ENCODE results near the gene XRCC6.

Gene XRCC6

GRCh38 chr22:41688365-41689211 is 67.5 kb downstream of the XRCC6 start, which contains the start of gene SNU13:
TSS of gene SNU13 (minus strand) at chr22:41688867. CDS start at chr22:41688796, 71 bp downstream.
- Histone ChIP-seq H3K4me3 (ENCODE audit: low read length) (peak within 1 kb of the TSS; percentile 90), H3K9ac (ENCODE audit: low read length) (peak within 1 kb of the TSS; percentile 95), H3K4me1 (ENCODE audit: control insufficient read depth, insufficient read depth, low read length) (peaks cover 5% of the 10 kb centered on the region), H3K36me3 (ENCODE audit: control insufficient read depth, insufficient read depth, low read length, severe bottlenecking) (peaks cover 6% of the 10 kb centered on the region), H3K9me3 (ENCODE audit: control insufficient read depth, low read length) (no peaks in the 10 kb centered on the region), H3K27me3 (replicated peaks; ENCODE audit: control insufficient read depth, insufficient read depth, low read length) (no peaks in the 10 kb centered on the region)
- peak; percentile 98 for DNase-seq (ENCODE audit: low read depth)

GRCh38 chr22:41690476-41690875 is 69.4 kb downstream of the XRCC6 start:
- Histone ChIP-seq H3K9me3 (ENCODE audit: control insufficient read depth, low read length) (no peaks in the 10 kb centered on the region), H3K4me3 (ENCODE audit: low read length) (no peak overlapping the region), H3K36me3 (ENCODE audit: control insufficient read depth, insufficient read depth, low read length, severe bottlenecking) (peaks cover 16% of the 10 kb centered on the region), H3K27me3 (replicated peaks; ENCODE audit: control insufficient read depth, insufficient read depth, low read length) (no peaks in the 10 kb centered on the region), H3K4me1 (ENCODE audit: control insufficient read depth, insufficient read depth, low read length) (peaks cover 5% of the 10 kb centered on the region), H3K9ac (ENCODE audit: low read length) (no peak overlapping the region)
- no peak for DNase-seq (ENCODE audit: low read depth)

GRCh38 chr22:41695211-41695610 is 74.1 kb downstream of the XRCC6 start:
- H3K36me3 ChIP-seq (ENCODE audit: control insufficient read depth, insufficient read depth, low read length, severe bottlenecking) = peaks cover 16% of the 10 kb centered on the region
- no peak for DNase-seq (ENCODE audit: low read depth)
- H3K9me3 ChIP-seq (ENCODE audit: control insufficient read depth, low read length) = no peaks in the 10 kb centered on the region
- H3K9ac ChIP-seq (ENCODE audit: low read length) = no peak overlapping the region
- H3K4me3 ChIP-seq (ENCODE audit: low read length) = no peak overlapping the region
- H3K4me1 ChIP-seq (ENCODE audit: control insufficient read depth, insufficient read depth, low read length) = peaks cover 12% of the 10 kb centered on the region
- peaks cover 4% of the 10 kb centered on the region for H3K27me3 ChIP-seq (replicated peaks; ENCODE audit: control insufficient read depth, insufficient read depth, low read length)

GRCh38 chr22:41696703-41697102 is 75.6 kb downstream of the XRCC6 start:
- Histone ChIP-seq H3K9me3 (ENCODE audit: control insufficient read depth, low read length) (no peaks in the 10 kb centered on the region), H3K36me3 (ENCODE audit: control insufficient read depth, insufficient read depth, low read length, severe bottlenecking) (peaks cover 16% of the 10 kb centered on the region), H3K4me3 (ENCODE audit: low read length) (no peak overlapping the region), H3K9ac (ENCODE audit: low read length) (peak overlapping the region; percentile 5), H3K4me1 (ENCODE audit: control insufficient read depth, insufficient read depth, low read length) (peaks cover 12% of the 10 kb centered on the region), H3K27me3 (replicated peaks; ENCODE audit: control insufficient read depth, insufficient read depth, low read length) (peaks cover 5% of the 10 kb centered on the region)
- DNase-seq (ENCODE audit: low read depth) = no peak

GRCh38 chr22:41697126-41697775 is 76.2 kb downstream of the XRCC6 start:
- Histone ChIP-seq H3K36me3 (ENCODE audit: control insufficient read depth, insufficient read depth, low read length, severe bottlenecking) (peaks cover 16% of the 10 kb centered on the region), H3K9me3 (ENCODE audit: control insufficient read depth, low read length) (no peaks in the 10 kb centered on the region), H3K4me1 (ENCODE audit: control insufficient read depth, insufficient read depth, low read length) (peaks cover 12% of the 10 kb centered on the region), H3K27me3 (replicated peaks; ENCODE audit: control insufficient read depth, insufficient read depth, low read length) (peaks cover 5% of the 10 kb centered on the region), H3K4me3 (ENCODE audit: low read length) (peak overlapping the region; percentile 23), H3K9ac (ENCODE audit: low read length) (peak overlapping the region; percentile 5)
- DNase-seq (ENCODE audit: low read depth) = peak; percentile 97

- peaks cover 5% of the 10 kb centered on the region for H3K27me3 ChIP-seq (replicated peaks; ENCODE audit: control insufficient read depth, insufficient read depth, low read length)
- H3K9ac ChIP-seq (ENCODE audit: low read length) = peak within 1 kb of the TSS; percentile 37
- peaks cover 12% of the 10 kb centered on the region for H3K4me1 ChIP-seq (ENCODE audit: control insufficient read depth, insufficient read depth, low read length)
- peaks cover under 1% of the 10 kb centered on the region for H3K36me3 ChIP-seq (ENCODE audit: control insufficient read depth, insufficient read depth, low read length, severe bottlenecking)
- peak; percentile 21 for DNase-seq (ENCODE audit: low read depth)
- no peaks in the 10 kb centered on the region for H3K9me3 ChIP-seq (ENCODE audit: control insufficient read depth, low read length)
- H3K4me3 ChIP-seq (ENCODE audit: low read length) = peak within 1 kb of the TSS; percentile 39
Observed at GRCh38 chr22:41699264-41700107, 78.4 kb downstream of the XRCC6 start, which contains the start of gene MEI1. TSS of gene MEI1 (plus strand) at chr22:41699503. CDS start at chr22:41699539, 36 bp downstream.

- Histone ChIP-seq H3K9ac (ENCODE audit: low read length) (no peak overlapping the region), H3K36me3 (ENCODE audit: control insufficient read depth, insufficient read depth, low read length, severe bottlenecking) (no peaks in the 10 kb centered on the region), H3K4me3 (ENCODE audit: low read length) (no peak overlapping the region), H3K4me1 (ENCODE audit: control insufficient read depth, insufficient read depth, low read length) (peaks cover 12% of the 10 kb centered on the region), H3K27me3 (replicated peaks; ENCODE audit: control insufficient read depth, insufficient read depth, low read length) (peaks cover 5% of the 10 kb centered on the region), H3K9me3 (ENCODE audit: control insufficient read depth, low read length) (no peaks in the 10 kb centered on the region)
- DNase-seq (ENCODE audit: low read depth) = no peak
Observed at GRCh38 chr22:41700108-41700364, 78.9 kb downstream of the XRCC6 start.

GRCh38 chr22:41702763-41703162 is 81.7 kb downstream of the XRCC6 start:
- Histone ChIP-seq H3K9me3 (ENCODE audit: control insufficient read depth, low read length) (no peaks in the 10 kb centered on the region), H3K36me3 (ENCODE audit: control insufficient read depth, insufficient read depth, low read length, severe bottlenecking) (no peaks in the 10 kb centered on the region), H3K4me1 (ENCODE audit: control insufficient read depth, insufficient read depth, low read length) (peaks cover under 1% of the 10 kb centered on the region), H3K9ac (ENCODE audit: low read length) (no peak overlapping the region), H3K4me3 (ENCODE audit: low read length) (no peak overlapping the region), H3K27me3 (replicated peaks; ENCODE audit: control insufficient read depth, insufficient read depth, low read length) (peaks cover 5% of the 10 kb centered on the region)
- DNase-seq (ENCODE audit: low read depth) = no peak

- Histone ChIP-seq H3K36me3 (ENCODE audit: control insufficient read depth, insufficient read depth, low read length, severe bottlenecking) (no peaks in the 10 kb centered on the region), H3K4me1 (ENCODE audit: control insufficient read depth, insufficient read depth, low read length) (no peaks in the 10 kb centered on the region), H3K27me3 (replicated peaks; ENCODE audit: control insufficient read depth, insufficient read depth, low read length) (peaks cover 4% of the 10 kb centered on the region), H3K4me3 (ENCODE audit: low read length) (no peak overlapping the region), H3K9ac (ENCODE audit: low read length) (no peak overlapping the region), H3K9me3 (ENCODE audit: control insufficient read depth, low read length) (no peaks in the 10 kb centered on the region)
- no peak for DNase-seq (ENCODE audit: low read depth)
Observed at GRCh38 chr22:41709341-41709740, 88.2 kb downstream of the XRCC6 start.

- no peak overlapping the region for H3K4me3 ChIP-seq (ENCODE audit: low read length)
- H3K27me3 ChIP-seq (replicated peaks; ENCODE audit: control insufficient read depth, insufficient read depth, low read length) = peaks cover 8% of the 10 kb centered on the region
- no peaks in the 10 kb centered on the region for H3K36me3 ChIP-seq (ENCODE audit: control insufficient read depth, insufficient read depth, low read length, severe bottlenecking)
- DNase-seq (ENCODE audit: low read depth) = no peak
- no peaks in the 10 kb centered on the region for H3K9me3 ChIP-seq (ENCODE audit: control insufficient read depth, low read length)
- H3K9ac ChIP-seq (ENCODE audit: low read length) = no peak overlapping the region
- H3K4me1 ChIP-seq (ENCODE audit: control insufficient read depth, insufficient read depth, low read length) = peaks cover 3% of the 10 kb centered on the region
Observed at GRCh38 chr22:41713004-41713403, 91.9 kb downstream of the XRCC6 start.

Measured in adipocyte (in vitro differentiated cells).